Fibroblast of the aortic adventitia (primary cell): ENCODE results near the gene KCNQ1. TPM values are rescaled to one million over a fixed set of nuclear protein-coding genes. Genes with fewer than 3 reads are reported as not detected.

Source experiments
- DNase-seq: peaks from one replicate; pipeline ENCODE4 v3.0.0-alpha.2; 2010; ENCODE audit warnings: low read depth
- H3K4me3 ChIP-seq: 2 replicates; pipeline ENCODE4 v1.5.1; 2011; ENCODE audit warnings: low read depth, mild to moderate bottlenecking, control low read depth, low read length, moderate library complexity
- total RNA-seq: library from RNA; depleted of rRNA; stranded (reverse); fragments of >200 nt; gene quantifications from 2 replicates; pipeline ENCODE4 v1.2.3, GENCODE V29; 2012; ENCODE audit warnings: low replicate concordance
- TF ChIP-seq, protein P1 (sequence below): IDR thresholded peaks from 2 replicates; pipeline ENCODE4 v1.5.1; 2011; ENCODE audit warnings: mild to moderate bottlenecking, low read length, control low read depth, inconsistent platforms; ENCODE audit not compliant: insufficient read depth

The KCNQ1 gene
- total RNA-seq, 1 donor, result not detected

- H3K4me3 ChIP-seq, result no peak overlapping the region
- DNase-seq, result no peak
- TF ChIP-seq, protein P1, sequence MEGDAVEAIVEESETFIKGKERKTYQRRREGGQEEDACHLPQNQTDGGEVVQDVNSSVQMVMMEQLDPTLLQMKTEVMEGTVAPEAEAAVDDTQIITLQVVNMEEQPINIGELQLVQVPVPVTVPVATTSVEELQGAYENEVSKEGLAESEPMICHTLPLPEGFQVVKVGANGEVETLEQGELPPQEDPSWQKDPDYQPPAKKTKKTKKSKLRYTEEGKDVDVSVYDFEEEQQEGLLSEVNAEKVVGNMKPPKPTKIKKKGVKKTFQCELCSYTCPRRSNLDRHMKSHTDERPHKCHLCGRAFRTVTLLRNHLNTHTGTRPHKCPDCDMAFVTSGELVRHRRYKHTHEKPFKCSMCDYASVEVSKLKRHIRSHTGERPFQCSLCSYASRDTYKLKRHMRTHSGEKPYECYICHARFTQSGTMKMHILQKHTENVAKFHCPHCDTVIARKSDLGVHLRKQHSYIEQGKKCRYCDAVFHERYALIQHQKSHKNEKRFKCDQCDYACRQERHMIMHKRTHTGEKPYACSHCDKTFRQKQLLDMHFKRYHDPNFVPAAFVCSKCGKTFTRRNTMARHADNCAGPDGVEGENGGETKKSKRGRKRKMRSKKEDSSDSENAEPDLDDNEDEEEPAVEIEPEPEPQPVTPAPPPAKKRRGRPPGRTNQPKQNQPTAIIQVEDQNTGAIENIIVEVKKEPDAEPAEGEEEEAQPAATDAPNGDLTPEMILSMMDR, result no peak
Measured at GRCh38 chr11:2592559-2593392, 148.0 kb downstream of the KCNQ1 start.

DNA sequence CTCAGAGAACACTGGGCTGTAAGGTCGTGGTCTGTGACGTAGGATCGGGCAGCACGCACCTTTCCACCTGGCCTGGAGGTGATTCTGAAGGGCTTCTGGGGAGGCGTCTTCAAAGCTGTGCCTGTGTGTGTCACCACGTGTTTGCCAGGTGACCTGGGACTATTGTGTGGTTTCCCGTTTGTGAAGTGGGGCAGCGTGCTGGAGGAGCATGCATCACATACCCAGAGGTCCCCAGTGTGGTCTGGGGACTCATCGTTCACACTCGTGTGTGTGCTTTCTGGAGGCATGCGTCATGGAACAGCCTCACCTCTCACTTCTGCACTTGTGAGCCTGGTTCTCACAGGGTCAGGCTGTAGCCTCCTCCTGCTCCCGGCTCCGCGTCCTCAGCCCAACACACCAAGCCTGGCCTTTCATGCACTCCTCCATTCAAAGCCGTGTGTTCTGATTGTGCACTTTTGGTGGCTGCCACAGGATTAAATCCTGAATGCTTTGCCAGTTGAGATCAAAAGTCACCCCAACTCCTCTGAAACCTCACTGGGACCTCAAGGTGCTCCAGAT lies 148.7 kb downstream of the KCNQ1 start:
- H3K4me3 ChIP-seq, result no peak overlapping the region
- TF ChIP-seq, protein P1, result no peak
- DNase-seq, result no peak

DNA sequence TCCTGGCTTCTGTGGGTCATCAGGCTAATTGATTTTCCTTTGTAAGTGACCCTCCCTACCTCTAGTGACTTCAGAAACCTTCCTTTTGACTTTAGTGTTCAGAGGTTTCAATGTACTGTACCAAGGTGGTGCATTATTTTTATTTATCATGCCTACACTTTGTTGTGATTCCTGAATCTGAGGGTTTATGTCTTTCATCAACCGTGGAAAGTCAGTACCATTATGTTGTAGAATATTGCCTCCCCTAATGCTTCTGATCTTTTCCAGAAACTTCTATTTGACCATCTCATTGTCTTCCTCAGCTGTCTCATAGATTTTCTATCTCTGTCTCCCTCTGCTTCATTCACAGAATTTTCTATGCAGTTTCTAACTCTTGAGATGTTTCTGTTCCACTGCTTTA lies 149.5 kb downstream of the KCNQ1 start:
- TF ChIP-seq, protein P1, result no peak
- DNase-seq, result no peak
- H3K4me3 ChIP-seq, result no peak overlapping the region

DNA sequence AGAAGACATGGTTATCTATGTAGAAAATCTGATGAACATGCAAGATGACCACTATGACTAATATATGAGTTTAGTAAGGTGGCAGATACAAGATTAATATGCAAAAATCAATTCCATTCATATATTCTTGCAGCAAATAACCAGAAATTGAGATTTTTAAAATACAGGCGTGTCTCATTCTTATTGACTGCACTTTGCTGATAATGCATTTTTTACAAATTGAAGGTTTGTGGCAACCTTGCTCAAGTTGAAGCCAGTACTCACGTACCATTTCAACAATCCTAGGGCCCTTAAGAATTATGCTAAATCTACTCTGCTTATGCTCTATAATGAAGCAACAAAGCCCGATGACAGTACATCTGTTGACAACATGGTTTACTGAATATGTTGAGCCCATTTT lies 150.4 kb downstream of the KCNQ1 start:
- TF ChIP-seq, protein P1, result no peak
- no peak for DNase-seq
- no peak overlapping the region for H3K4me3 ChIP-seq

DNA sequence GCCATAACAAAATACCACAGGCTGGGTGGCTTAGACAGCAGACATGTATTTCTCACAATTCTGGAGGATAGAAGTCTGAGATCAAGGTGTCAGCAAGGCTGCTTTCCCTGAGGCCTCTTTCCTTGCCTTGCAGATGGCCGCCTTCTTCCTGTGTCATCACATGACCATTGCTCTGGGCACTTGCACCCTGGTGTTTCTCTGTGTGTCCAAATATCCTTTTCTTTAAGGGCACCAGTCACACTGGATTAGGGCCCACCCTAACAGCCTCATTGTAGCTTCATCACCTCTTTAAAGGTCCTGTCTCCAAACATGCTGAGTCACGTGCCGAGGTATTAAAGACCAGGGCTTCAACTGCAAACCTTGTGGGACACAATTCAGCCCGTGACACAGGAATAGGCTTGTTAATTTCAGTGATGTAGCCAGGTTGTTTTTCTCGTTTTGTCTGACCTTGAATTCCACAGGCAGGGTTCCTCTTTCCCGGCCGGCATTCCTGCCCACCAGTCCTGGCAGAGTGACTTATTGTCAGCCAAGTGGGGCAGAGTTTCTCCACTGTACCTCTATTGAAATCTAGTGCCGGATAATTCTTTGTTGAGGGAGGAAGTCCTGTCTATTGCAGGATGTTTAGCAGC lies 154.9 kb downstream of the KCNQ1 start:
- TF ChIP-seq, protein P1, result no peak
- DNase-seq, result no peak
- H3K4me3 ChIP-seq, result no peak overlapping the region

GRCh38 chr11:2609345-2609744 lies 164.5 kb downstream of the KCNQ1 start:
- DNase-seq, result no peak
- TF ChIP-seq, protein P1, result no peak
- H3K4me3 ChIP-seq, result no peak overlapping the region
